Type B pancreatic cell (in vitro differentiated cells): ENCODE measurements around the gene PPP1R2C. TPM values are rescaled to one million over a fixed set of nuclear protein-coding genes. Genes with fewer than 3 reads are reported as not detected.

Experiments
- DNase-seq: peaks from one replicate; pipeline ENCODE4 v3.0.0; 2021; ENCODE audit warnings: mixed read lengths; ENCODE audit not compliant: unreplicated experiment; ENCODE audit errors: extremely low spot score
- H3K27ac Mint-ChIP-seq: 2 replicates; pipeline ENCODE4 v1.8.0; 2021; ENCODE audit warnings: mild to moderate bottlenecking, mixed read lengths
- H3K27me3 Mint-ChIP-seq: 2 replicates; pipeline ENCODE4 v1.8.0; 2021; ENCODE audit warnings: mixed read lengths
- H3K36me3 Mint-ChIP-seq: 2 replicates; pipeline ENCODE4 v1.8.0; 2021; ENCODE audit warnings: mixed read lengths
- H3K4me1 Mint-ChIP-seq: one replicate; pipeline ENCODE4 v1.8.0; 2021; ENCODE audit warnings: mixed read lengths; ENCODE audit not compliant: unreplicated experiment
- H3K4me3 Mint-ChIP-seq: 2 replicates; pipeline ENCODE4 v1.8.0; 2021; ENCODE audit warnings: mild to moderate bottlenecking, mixed read lengths
- H3K9me3 Mint-ChIP-seq: 2 replicates; pipeline ENCODE4 v1.8.0; 2021; ENCODE audit warnings: mixed read lengths
- total RNA-seq: library from RNA; stranded (reverse); gene quantifications from 2 replicates; pipeline ENCODE4 v1.2.1, GENCODE V29; 2021; ENCODE audit warnings: low replicate concordance
- TF ChIP-seq, protein P1 (sequence below): fragments of 200-600 bp; sonication (generic); conservative IDR thresholded peaks from 2 replicates; pipeline ENCODE4 v1.5.0; 2021; ENCODE audit warnings: antibody characterized with exemption, mild to moderate bottlenecking

PPP1R2C gene
- total RNA-seq, 1 donor from 2014 or later = not detected

DNA sequence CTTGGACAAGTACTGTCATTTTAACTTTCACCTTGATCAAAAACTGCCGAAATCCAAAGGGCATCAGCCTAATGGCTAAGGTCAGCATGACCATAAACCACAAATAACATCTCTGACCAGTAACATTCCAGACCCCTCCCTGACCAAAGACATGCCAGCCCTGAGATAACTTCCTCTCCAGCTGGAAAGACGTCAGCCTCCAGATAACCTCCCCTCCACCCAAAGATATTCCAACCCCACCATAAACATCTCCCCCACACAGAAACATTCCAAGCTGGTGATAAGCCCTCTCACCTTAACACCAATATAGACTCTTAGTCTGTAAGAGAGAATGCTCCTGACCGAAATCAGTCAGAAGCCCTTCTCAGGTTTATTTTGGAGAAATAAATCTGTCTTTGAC is 7.4 kb downstream of the PPP1R2C start:
- Mint-ChIP-seq H3K4me3 (no peak overlapping the region), H3K27me3 (peaks cover 3% of the 10 kb centered on the region), H3K9me3 (peaks cover 4% of the 10 kb centered on the region), H3K27ac (no peak overlapping the region), H3K4me1 (no peaks in the 10 kb centered on the region), H3K36me3 (no peaks in the 10 kb centered on the region)
- DNase-seq = no peak
- TF ChIP-seq, protein P1, sequence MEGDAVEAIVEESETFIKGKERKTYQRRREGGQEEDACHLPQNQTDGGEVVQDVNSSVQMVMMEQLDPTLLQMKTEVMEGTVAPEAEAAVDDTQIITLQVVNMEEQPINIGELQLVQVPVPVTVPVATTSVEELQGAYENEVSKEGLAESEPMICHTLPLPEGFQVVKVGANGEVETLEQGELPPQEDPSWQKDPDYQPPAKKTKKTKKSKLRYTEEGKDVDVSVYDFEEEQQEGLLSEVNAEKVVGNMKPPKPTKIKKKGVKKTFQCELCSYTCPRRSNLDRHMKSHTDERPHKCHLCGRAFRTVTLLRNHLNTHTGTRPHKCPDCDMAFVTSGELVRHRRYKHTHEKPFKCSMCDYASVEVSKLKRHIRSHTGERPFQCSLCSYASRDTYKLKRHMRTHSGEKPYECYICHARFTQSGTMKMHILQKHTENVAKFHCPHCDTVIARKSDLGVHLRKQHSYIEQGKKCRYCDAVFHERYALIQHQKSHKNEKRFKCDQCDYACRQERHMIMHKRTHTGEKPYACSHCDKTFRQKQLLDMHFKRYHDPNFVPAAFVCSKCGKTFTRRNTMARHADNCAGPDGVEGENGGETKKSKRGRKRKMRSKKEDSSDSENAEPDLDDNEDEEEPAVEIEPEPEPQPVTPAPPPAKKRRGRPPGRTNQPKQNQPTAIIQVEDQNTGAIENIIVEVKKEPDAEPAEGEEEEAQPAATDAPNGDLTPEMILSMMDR = no peak

DNA sequence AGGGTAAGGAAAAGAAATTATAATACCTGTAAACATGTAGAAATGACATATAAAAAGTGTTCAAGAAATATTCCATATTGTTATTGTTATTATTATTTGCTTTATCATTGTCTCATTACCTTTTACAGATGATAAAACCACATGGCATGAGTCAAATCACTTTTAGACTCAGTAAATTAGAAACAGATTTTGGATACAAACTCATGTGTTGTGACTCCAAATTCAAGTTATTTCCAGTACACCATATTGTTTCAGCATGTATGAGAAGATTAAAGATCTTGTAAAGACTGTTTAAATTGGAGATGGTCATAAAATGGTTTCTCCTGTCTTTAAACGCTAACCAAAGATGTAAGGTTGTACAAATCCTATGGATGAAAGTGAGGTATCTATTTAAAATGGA is 18.1 kb downstream of the PPP1R2C start:
- no peak for DNase-seq
- no peaks in the 10 kb centered on the region for H3K27me3 Mint-ChIP-seq
- H3K4me1 Mint-ChIP-seq = no peaks in the 10 kb centered on the region
- H3K4me3 Mint-ChIP-seq = no peak overlapping the region
- peaks cover 22% of the 10 kb centered on the region for H3K9me3 Mint-ChIP-seq
- TF ChIP-seq, protein P1 = no peak
- H3K27ac Mint-ChIP-seq = no peak overlapping the region
- H3K36me3 Mint-ChIP-seq = no peaks in the 10 kb centered on the region

DNA sequence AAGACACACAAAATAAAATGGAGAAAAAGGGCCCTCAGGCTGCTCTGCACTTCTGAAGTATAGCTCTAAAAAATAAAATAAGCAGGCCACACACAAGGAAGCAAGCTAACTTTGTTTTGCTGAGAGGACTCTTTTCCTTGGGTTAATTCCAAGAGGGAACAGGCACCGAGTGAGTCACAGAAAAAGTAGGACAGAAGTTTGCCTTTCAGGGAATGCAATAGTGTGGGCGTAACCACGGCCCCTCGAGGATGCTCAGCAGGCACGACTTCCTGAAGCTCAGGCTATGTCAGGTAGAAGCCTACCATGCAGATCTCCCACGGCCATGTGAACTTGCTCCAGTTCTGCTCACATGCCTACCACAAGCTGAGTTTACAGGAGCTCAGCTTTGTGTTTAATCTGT is 22.1 kb downstream of the PPP1R2C start:
- H3K36me3 Mint-ChIP-seq = peaks cover 4% of the 10 kb centered on the region
- TF ChIP-seq, protein P1 = no peak
- peaks cover 5% of the 10 kb centered on the region for H3K4me1 Mint-ChIP-seq
- no peaks in the 10 kb centered on the region for H3K27me3 Mint-ChIP-seq
- H3K9me3 Mint-ChIP-seq = peaks cover 8% of the 10 kb centered on the region
- no peak overlapping the region for H3K4me3 Mint-ChIP-seq
- DNase-seq = no peak
- no peak overlapping the region for H3K27ac Mint-ChIP-seq

DNA sequence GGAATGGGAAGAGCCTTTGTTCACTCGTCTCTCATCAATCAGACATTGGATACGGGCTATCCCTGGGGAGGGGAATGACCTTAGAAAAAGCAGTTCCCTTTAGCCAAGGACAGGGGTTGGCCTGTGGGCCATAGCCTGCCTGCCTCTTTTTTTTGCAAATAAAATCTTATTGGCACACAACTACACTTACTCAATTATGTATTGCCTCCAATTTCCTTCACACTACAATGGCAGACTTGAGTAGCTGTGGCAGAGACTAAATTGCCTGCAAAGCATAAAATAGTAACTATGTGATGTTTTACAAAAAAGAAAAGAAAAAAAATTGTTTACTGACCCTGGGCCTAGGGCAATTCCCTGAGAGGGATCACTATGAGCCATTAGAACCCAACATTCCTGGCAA is 23.4 kb downstream of the PPP1R2C start:
- TF ChIP-seq, protein P1 = no peak
- no peaks in the 10 kb centered on the region for H3K27me3 Mint-ChIP-seq
- no peak overlapping the region for H3K4me3 Mint-ChIP-seq
- H3K27ac Mint-ChIP-seq = no peak overlapping the region
- H3K36me3 Mint-ChIP-seq = peaks cover 4% of the 10 kb centered on the region
- H3K4me1 Mint-ChIP-seq = peaks cover 5% of the 10 kb centered on the region
- no peak for DNase-seq
- peaks cover 8% of the 10 kb centered on the region for H3K9me3 Mint-ChIP-seq

DNA sequence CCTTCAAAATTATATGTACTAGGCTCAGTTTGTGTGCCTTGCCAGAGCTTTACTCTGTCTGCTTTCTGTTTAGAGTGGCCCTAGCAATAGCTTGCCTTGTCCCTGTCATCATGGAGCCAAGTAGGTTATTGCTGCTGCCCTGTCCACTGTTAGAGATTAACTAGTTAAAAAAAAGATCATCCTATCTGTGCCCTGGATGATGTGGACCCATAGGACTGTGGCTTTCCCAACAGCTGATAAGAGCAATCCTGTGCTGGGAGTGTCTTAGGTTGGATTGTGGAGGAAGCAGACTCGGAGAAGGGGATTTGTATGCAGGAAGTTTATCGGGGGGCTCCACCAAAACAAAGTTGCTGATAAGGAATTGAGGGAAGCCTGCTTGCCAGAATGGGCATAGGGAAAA is 23.8 kb downstream of the PPP1R2C start:
- Mint-ChIP-seq H3K27ac (no peak overlapping the region), H3K36me3 (peaks cover 4% of the 10 kb centered on the region), H3K4me3 (no peak overlapping the region), H3K9me3 (peaks cover 8% of the 10 kb centered on the region), H3K27me3 (no peaks in the 10 kb centered on the region), H3K4me1 (peaks cover 5% of the 10 kb centered on the region)
- TF ChIP-seq, protein P1 = no peak
- no peak for DNase-seq

DNA sequence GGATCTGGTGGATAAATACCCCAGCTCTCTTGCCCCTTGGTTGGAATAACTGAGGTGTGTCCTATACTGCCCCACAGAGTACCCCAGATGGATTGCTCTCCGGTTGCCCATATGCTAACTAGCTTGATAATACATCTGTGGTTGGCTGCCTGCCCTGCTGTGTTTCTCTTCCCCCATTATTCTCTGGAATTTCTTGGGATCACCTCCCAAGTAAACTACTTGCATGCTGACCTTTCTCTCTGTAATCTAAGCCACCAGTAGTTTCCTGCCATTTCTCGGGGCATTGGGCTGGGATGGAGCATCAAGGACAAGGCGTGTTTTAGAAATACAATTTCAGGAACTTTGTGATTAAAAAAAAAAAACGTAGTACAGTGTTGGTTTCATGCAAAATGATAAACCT is 25.2 kb downstream of the PPP1R2C start:
- H3K4me3 Mint-ChIP-seq = no peak overlapping the region
- peaks cover 8% of the 10 kb centered on the region for H3K9me3 Mint-ChIP-seq
- peak overlapping the region; percentile 35 for H3K27ac Mint-ChIP-seq
- peaks cover 5% of the 10 kb centered on the region for H3K4me1 Mint-ChIP-seq
- H3K27me3 Mint-ChIP-seq = no peaks in the 10 kb centered on the region
- TF ChIP-seq, protein P1 = no peak
- no peak for DNase-seq
- peaks cover 4% of the 10 kb centered on the region for H3K36me3 Mint-ChIP-seq
